OCI-M2 (cell line): ENCODE measurements around the gene EGR4.
A peak's percentile ranks its signal among the peaks of the same experiment; 100 is the strongest.

Source experiments
- DNase-seq: peaks from one replicate; lab custom pipeline; 2025; ENCODE audit not compliant: unreplicated experiment; lab: John Stamatoyannopoulos, UW

Gene EGR4

DNA sequence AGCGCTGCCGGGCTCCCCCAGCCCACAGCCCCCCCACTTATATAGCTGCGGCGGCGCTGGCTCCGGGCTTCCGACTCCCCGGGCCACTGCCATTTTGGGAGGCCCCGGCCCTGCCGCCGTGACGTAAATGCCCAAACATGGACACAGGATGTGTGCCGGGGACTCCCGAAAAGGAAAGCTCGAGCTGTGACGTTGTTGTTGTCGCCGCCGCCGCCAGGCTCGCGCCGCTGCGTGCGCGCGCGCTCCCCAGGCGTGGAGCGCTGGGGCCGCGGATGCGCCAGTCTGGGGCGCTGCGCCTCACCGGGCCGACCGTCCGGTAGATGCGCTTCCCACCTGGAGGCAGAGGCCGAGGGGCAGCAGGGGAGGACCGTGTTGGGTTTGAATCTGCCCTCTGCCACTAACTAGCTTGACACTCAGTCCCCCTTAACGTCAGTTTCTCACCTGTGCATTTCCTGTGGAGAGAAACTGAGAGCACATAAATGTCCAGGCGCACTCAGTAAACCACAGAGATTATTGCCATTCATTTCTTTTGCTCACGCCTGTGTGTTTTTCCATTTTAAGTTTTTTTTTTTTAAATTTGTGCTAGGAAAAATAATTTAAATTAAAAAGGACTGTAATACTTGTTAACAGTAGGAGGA, at the start of gene EGR4:
Gene EGR4, minus strand, starts transcription at position 15 of the 638 bp plus-strand sequence. CDS start 231 bp downstream, outside the sequence.
- DNase-seq, result peak; percentile 31

DNA sequence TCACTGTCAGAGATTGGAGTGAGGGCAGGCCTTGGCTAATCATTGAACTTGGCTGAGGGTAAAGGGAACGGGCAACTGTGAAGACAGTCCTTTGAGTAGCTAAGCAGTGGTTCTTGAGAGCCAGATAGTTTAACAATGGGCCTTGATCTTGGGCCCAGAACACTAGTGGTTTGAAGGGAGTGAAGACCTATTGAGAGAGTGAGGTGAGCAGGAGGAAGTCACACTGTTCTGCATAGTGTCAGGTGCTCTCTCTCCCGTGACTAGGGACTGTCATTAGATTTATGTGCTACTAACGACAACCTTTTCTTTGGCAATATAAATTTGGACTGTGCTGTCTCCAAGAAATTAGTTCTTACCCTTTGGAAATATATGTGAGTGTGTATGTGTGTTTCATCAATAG, 47.7 kb upstream of the EGR4 start:
- DNase-seq, result no peak

DNA sequence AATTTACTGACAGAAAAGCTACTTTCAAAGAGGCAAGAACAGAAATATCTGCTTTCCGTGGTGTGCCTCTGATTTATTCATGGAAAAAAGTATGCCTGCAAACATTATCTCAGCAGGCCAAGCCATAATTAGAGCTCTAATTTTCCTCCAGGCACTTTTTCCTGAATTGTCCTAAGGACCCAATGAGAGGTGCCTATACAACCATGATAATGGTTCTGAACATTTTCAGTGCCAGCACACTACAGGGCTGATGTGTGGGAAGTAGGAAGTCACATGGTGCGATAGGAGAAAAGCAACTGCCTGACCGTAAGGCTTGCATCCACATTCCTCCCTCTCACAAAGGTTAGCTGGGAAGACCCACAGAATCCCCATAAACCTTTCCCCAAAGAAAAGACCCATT, 45.9 kb upstream of the EGR4 start:
- no peak for DNase-seq

DNA sequence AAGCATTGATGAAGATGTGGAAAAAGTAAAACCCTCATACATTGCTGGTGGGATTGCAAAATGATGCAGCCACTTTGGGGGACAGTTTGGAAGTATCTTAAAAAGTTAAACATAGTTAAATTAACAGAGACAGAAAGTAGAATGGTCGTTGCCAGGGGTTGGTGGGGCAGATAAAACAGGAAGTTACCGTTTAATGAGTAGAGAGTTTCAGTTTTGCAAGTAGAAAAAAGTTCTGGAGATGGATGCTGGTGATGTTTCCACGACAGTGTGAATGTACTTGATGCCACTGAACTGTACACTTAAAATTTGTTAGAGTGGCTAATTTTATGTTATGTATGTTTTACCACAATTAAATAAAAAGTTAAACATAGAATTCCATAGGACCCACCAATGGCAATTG, 44.5 kb upstream of the EGR4 start:
- DNase-seq, result no peak

DNA sequence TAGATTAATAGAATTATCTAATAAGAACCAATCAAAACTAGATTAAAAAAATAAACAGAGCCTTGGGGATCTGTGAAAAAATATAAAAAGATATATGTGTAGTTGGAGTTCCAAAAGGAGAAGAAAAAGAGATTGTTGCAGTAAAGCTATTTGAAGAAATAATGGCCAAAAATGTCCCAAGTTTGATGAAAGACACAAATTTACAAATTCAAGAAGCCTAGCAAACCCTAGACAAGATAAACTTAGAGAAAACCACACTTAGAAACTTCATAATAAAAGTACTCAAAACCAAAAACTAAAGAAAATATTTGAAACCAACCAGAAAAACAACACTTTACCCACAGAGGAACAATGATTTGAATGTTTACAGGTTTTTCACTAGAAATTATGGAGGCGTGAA, 41.3 kb upstream of the EGR4 start:
- no peak for DNase-seq

DNA sequence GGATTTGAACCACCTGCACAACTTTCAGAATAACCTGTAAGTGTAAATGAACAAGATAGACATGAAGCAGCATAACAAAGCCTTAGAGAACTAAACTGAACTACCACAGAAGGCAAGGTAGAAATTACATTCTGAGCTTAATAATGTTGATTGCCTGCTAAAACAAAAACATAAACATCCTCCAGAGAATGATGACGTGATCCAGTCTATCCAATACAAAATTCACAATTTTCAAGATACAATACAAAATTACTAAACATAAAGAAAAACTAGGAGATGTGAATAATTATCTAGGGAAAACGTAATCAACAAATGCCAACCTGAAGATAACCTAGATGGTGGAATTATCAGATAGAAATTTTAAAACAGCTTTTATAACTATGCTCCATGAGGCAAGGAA, 40.7 kb upstream of the EGR4 start:
- DNase-seq, result no peak

DNA sequence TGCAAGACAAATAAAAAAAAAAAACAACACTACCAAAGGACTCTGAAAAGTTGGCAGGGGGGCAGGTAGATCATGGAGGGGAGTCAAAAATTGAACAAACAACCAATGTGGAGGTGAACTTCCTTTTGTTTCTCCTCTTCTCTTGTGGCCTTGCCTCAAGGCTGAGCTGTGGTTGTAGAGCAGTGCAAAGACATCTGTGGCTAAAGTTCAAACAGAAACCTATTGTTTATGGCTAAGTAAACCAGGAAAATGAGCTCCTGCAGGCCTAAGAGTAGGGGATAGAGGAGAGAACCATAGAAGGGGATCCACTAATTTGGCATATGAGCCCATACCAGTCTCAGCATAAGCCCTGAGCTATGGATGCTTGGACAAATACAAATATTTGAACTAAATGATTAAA, 40.2 kb upstream of the EGR4 start:
- no peak for DNase-seq

DNA sequence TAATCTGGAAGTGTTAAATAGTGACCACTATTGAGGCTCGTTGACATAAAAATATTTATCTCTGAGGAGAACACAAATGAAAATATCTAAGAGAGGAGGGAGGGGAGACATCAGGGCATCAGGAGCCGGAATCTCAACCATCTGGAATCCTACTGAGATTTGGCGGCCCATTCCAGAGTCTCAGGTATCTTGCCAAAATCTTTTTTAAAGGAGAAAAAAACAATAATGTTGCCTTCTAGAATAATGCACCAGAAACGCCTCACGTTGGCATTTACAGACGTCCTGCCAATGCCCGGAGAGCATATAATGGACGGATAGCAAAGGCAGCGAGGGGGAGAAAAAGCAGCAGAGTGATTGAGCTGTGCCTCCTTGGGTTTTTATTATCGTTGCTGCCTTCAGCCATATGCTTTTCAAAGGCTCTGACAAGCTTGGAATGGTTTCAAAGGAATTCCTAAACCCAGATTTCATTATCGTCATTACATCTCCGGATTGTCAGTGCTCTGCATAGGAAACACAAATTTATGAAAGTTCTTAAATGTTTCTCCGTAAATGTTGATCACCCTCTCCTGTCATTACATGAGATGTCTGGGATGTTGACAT, 30.9 kb upstream of the EGR4 start:
- DNase-seq, result no peak

DNA sequence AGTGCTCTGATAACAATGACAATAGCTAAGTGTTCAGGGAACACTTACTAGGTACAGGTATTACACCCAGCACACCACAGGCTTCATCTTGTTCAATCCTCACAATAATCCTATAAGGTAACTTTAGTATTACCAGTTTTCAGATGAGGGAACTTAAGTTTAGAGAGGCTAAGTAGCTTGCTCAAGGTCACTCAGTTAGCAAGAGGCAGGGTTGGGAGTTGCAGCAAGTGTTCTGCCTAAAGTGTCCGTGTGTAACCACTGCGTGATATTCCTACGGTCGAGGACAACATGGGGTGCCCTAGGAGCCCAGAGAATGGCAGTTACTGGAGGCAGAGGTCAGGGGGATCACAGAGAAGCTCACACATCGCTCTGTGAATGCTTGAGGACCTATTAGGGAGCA, 30.2 kb upstream of the EGR4 start:
- no peak for DNase-seq

DNA sequence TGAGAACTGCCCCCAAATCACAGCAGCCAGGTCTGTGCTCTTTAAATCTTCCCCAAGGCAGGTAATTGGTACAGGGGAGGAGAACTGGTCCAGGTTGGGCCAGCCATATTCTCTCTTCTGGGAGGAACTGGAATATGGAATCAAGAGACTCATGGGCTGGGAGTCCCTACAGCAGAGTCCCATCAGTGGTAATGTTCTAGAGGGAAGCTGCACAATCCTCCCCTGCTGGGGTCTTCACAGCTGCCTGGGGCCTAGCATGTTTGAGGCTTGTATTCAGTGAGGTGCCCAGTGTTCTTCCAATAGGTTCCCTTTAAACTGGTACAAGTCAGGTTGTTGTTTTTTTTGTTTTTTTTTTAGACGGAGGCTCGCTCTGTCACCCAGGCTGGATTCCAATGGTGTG, 21.1 kb upstream of the EGR4 start:
- no peak for DNase-seq

DNA sequence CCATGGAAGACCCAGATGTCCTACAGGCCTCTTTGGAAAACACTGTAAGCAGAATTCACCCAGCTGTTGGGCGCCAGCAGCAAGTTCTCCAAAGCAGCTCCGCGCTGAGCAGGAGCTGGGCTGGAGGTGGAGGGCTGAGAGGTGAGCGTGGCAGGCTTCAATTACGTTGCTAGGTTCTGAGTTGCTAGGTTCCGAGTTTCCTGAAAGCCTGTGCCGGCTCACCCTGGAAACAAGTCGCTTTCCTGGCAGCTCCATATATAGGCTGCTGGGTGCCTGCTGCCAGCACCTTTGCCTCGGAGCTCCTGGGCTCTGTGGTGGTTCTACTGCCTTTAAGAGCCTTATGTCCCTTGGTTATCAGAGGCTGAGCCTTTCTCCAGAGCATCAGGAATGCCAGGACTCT, 14.4 kb upstream of the EGR4 start:
- no peak for DNase-seq

DNA sequence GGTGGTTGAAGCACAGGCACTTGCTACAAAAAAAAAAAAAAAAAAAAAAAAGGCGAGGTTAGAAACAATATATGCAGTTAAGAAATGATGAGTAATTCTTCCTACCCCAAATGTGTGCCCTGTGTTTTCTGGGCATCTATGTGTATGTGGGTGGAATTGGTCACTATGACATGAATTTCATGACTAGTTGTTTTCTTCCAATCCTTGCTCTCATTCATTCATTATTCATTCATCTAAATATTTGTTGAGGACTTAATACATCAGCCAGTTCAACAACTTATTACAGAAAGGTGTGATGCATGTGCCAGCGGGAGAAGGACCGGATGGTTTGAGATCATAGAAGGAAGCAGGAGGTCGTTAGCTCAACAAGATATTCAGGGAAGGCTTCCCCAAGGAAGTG, 8.3 kb upstream of the EGR4 start:
- no peak for DNase-seq

DNA sequence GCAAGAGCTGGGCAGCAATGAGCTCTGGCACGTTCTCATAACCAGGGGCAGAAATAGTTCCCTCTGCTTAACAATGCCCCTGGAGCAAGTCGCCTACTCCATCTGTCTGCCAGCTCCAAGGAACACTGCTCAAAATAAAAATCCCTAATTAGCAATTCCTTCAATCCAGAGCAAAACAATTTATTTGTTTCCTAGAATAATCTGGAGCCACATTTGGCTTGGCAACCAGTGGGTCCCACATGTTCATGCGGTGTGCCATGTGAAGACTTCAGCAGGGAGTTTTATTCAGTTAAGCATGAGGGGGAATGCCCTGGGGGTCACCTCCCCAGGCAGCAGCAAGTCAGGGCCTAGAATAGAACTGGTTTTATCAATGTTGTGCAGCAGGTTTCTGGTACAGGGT, 7.6 kb upstream of the EGR4 start:
- no peak for DNase-seq

DNA sequence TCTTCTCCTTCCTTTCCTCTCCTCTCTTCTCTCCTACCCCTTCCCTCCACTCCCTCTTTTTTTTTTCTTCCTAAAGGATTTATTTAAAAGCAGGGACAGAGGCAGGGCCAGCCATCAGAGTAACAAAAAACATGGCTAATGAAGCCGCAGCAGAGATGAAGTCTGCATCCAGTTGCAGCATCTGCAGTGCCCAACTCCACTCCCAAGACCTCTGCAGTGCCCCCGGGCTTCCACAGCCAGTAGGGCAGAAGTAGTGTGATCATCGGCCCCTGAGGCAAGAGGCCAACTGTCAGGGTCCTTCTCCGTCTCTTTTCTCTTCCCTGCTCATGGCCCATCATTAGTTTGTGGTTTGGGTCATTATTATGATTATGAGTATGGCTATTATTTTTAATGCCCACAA, 4.2 kb upstream of the EGR4 start:
- DNase-seq, result no peak

DNA sequence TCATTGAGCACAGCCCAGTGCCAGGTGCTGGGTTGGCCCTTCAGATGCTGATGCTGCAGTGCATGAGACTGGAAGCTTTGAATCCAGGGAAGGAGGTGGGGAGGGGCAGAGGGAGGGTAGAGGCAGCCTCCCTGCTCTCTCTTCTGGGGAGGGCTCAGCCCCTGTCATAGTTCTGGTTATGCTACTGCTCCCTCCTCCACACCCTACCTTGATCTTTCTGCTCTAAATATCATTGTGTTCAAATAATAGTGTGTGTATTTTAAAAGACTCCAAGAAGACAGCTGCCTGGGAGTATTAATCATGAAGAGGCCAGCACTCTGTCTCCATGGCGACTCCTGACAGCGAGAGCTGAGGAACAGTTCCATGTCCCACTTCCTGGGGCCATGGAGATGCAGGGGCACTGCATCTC, 3.8 kb upstream of the EGR4 start:
- DNase-seq, result no peak

DNA sequence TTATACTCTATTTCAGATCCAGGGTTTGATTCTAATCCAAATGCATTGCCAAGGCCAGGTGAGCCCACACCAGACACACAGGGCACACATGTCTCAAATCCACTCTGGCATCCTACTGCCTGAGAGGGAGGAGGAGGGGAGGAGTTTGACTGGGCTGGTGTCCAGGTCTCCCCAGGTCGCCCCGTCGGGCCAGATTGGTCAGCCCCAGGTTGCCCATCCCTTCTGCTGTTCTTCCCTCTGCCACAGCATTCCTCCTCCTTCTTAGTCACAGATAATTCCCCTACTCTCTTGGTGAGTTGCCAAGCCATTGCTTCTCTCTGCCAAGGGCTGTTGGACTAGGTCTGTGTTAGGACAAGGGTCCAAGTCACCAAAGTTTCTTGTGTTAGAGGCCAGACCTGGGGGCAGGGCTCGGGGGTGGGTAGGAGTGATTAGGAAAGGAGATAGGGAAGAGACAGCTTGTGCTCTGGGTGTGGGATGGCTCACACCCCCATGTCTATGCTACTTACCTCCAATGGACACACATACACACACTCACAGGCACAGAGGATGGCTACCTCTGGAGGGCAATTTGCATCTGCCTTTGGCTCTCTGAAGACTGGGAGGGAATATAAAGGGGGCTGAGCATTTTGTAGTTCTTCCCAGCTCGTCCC, 2.5 kb upstream of the EGR4 start:
- no peak for DNase-seq

DNA sequence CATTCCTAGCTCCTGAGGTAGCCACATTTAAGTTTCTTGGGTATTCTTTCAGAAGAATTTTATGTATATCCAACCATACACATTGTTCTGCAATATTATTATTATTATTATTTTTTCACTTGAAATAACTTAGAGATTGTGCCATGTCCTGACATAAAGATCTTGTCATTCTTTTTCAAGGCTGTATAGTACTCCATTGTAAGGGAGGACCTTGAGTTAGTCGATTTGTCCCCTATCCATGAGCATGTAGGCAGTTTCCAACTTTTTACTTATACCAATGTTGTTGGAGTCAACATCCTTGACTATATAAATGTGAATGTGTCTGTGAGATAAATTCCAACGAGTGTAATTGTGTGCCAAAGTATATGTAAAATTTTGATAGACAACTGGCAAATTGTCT, 891 bp upstream of the EGR4 start:
- DNase-seq, result no peak

DNA sequence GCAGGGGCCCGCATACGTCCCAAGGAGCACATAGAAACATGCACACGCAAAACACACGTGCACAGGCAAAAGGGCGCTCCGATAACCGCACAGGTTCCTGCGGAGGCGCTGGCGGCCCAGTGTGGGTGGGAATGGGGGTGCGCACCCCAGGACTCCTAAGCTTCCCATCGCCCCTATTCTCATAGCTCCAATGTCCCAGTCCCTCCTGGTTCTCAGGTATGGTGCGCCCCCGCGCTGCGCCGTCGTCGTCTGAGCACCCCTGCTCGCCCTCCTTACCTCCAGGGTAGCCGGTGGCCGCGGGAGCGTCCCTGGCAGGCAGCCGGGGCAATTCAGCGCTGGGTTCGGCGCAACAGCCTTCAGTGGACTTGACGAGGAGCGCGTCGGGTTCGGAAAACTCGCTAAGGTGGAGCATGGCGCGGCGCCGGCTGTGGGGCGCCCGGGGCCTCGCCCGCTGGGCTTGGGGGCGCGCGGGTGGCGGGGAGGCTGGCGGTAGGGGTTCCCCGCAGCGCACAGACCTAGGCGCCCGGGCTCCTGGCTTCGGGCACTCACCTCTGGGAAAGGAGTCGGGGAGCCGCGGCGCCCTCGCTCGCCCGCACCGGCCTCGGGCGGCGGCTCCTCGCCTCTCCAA, 328 bp downstream of the EGR4 start:
- DNase-seq, result no peak

DNA sequence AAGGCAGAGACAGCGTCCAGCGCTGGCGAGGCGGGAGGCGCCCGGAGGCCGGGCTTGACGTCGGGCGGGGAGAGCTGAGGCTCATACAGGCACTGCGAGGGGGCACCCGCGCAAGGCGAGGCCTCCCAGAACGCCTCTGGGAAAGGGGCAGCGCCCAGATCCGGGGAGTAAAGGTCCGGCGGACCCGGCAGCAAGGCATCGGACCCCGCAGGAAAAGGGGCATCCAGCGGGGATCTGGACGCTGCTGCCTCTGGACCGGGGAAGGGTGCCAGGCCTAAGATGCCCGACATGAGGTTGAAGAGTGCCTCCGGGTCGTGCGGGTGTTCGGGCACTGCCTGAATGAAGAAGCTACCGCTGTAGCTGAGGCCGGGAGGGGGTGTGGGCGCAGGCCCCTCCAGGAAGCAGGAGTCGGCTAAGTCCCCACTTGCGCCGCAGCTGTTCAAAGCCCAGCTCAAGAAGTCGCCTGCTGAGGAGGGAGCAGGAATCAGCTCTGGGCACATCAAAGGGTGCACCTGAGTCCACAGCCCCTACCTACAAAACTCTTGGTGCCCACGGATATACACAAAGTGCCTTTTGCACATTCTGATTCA, 937 bp downstream of the EGR4 start:
- DNase-seq, result no peak

DNA sequence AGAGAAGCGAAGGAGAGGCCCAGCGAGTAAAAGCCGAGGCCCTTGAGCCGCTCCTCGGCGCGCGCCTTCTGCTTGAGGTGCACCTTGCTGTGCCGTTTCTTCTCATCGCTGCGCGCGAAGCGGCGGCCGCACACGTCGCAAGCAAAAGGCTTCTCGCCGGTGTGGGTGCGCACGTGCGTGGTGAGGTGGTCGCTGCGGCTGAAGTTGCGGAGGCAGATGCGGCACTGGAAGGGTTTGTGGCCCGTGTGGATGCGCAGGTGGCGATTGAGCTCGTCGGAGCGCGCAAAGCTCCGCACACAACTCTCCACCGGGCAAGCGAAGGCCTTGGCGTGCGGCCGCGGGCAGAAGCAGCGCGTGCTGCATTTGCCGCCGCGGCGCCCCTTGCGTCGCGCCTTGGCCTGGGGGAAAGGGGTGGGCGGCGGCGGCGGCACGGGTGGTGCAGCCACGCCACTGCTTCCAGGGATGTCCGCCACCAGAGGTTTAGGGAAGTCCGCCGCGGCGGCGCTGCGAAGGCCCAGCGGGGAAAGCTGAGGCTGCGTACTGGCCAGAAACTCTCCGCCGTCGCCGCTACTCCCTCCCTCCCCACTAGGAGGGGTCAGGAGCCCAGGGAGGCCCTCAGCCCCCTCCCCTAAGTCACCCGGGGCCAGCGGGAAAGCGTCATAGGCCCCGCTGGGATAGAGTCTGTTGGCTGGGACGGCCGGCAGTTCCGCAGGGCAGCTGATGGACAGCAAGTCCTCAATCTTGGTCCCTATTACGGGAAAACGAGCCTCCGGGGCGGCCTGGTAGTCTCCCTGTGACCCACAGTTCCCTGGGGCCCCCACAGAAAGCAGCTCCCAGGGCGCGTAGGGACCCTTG, 1.7 kb downstream of the EGR4 start:
- DNase-seq, result no peak

DNA sequence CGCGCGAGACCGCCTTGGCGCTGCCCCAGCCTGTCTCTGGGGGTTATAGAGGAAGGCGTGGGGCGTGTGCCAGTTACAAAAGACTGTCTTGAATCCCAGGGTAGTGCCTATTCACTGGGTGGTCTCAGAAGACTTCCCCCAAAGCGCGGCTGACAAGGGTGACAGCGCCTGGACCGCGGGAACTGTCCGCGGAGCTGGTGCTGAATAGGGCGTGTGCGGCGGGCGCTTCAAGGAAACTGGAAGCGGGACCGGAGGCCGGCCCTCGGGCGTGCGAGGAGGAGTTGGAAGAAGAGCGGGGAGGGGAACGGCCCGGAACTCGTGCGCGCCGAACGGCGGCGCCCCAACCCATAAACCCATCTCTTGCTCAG, 2.3 kb downstream of the EGR4 start:
- no peak for DNase-seq
